Subcutaneous abdominal adipose tissue (tissue), 5 donors: ENCODE measurements around the gene EDEM1.

ENCODE experiments used
- H3K27ac ChIP-seq: one replicate; pipeline ENCODE4 v1.7.0; 2013; ENCODE audit warnings: low read depth, mild to moderate bottlenecking, inconsistent platforms, low read length, moderate library complexity
- H3K27me3 ChIP-seq, 5 donors: one replicate each; pipeline ENCODE4 v1.7.0; 2013; ENCODE audit warnings: low read length in 5 of 5, inconsistent platforms in 1 of 5; ENCODE audit not compliant: control insufficient read depth in 5 of 5, insufficient read depth in 4 of 5
- H3K36me3 ChIP-seq, 5 donors: one replicate each; pipeline ENCODE4 v1.7.0; 2013; ENCODE audit warnings: low read length in 5 of 5; ENCODE audit not compliant: control insufficient read depth in 5 of 5, insufficient read depth in 5 of 5
- H3K4me1 ChIP-seq, 5 donors: one replicate each; pipeline ENCODE4 v1.7.0; 2013; ENCODE audit warnings: low read length in 5 of 5, mild to moderate bottlenecking in 3 of 5, moderate library complexity in 1 of 5; ENCODE audit not compliant: control insufficient read depth in 5 of 5, insufficient read depth in 5 of 5
- H3K4me3 ChIP-seq, 5 donors: one replicate each; pipeline ENCODE4 v1.7.0; 2013; ENCODE audit warnings: low read length in 5 of 5, low read depth in 1 of 5
- H3K9ac ChIP-seq, 5 donors: one replicate each; pipeline ENCODE4 v1.7.0; 2013; ENCODE audit warnings: low read length in 5 of 5, mild to moderate bottlenecking in 4 of 5, moderate library complexity in 3 of 5
- H3K9me3 ChIP-seq, 5 donors: one replicate each; pipeline ENCODE4 v1.7.0; 2013; ENCODE audit warnings: low read length in 5 of 5; ENCODE audit not compliant: control insufficient read depth in 5 of 5
- donor health status: healthy.
- donor health status: healthy.
- donor health status: healthy.
- donor health status: healthy.
- donor health status: healthy.

EDEM1 gene

GRCh38 chr3:5197022-5197421 lies 9.5 kb downstream of the EDEM1 start:
- H3K27me3 ChIP-seq = no peaks in the 10 kb centered on the region
- peaks cover 6 to 22% (median 16%) of the 10 kb centered on the region in 5 donors for H3K36me3 ChIP-seq
- H3K9me3 ChIP-seq = no peaks in the 10 kb centered on the region
- H3K9ac ChIP-seq = peak overlapping the region in 1 of 5 donors; percentile 38
- peak overlapping the region; percentile 21 for H3K27ac ChIP-seq
- peaks cover 0 to 37% (median 24%) of the 10 kb centered on the region in 5 donors for H3K4me1 ChIP-seq
- H3K4me3 ChIP-seq = no peak overlapping the region

DNA sequence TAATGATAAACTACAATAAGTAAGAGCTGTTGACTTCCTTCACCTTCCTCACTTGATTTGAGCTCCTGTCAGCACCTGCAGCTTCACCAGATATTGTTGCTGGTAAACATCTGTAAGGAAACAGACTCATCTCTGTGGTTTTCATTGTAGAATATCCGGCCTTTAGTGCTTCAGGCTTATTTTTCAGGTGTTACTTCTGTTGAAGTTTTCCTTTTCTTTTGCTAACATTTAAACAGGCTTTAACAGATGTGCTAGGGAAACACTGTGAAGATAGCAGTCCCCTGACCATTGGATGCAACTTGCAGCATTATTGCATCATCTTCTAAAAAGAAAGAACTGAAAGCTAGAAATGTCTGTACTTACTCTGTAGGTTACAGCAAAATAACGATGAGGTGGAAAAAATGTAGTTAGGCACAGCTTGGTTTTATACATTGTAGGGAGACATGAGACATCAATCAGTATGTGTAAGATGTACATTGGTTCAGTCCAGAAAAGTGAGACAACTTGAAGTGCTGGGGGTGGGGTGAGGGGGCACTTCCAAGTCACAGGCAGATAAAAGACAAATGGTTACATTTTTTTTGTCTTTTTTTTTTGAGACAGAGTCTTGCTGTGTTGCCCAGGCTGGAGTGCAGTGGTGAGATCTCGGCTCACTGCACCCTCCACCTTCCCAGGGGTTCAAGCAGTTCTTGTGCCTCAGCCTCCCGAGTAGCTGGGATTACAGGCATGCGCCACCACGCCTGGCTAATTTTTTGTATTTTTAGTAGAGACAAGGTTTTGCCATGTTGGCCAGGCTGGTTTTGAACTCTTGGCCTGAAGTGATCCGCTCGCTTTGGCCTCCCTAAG lies 10.2 kb downstream of the EDEM1 start:
- peak overlapping the region; percentile 21 for H3K27ac ChIP-seq
- peaks cover 0 to 37% (median 28%) of the 10 kb centered on the region in 5 donors for H3K4me1 ChIP-seq
- peak overlapping the region in 1 of 5 donors; percentile 38 for H3K9ac ChIP-seq
- no peaks in the 10 kb centered on the region for H3K27me3 ChIP-seq
- H3K4me3 ChIP-seq = no peak overlapping the region
- no peaks in the 10 kb centered on the region for H3K9me3 ChIP-seq
- H3K36me3 ChIP-seq = peaks cover 13 to 29% (median 20%) of the 10 kb centered on the region in 5 donors

DNA sequence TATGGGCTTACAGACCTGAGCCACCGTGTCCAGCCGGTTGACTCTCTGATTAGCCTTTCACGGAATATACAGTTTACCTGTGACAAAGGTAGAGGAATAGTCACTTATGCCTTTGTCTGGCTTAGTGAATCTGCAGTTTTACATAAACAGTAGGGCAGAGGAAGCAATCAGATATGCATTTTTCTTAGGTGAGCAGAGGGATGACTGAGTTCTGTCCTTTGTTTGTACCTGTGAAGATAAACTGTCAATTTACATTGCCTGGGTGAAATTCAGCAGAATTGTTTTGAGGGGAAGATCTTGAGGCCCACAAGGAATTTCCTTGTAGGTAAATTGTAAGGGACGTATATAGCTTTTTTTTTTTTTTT lies 10.8 kb downstream of the EDEM1 start:
- H3K4me1 ChIP-seq = peaks cover 0 to 37% (median 28%) of the 10 kb centered on the region in 5 donors
- no peak overlapping the region for H3K9ac ChIP-seq
- no peaks in the 10 kb centered on the region for H3K9me3 ChIP-seq
- peaks cover 17 to 35% (median 26%) of the 10 kb centered on the region in 5 donors for H3K36me3 ChIP-seq
- no peaks in the 10 kb centered on the region for H3K27me3 ChIP-seq
- no peak overlapping the region for H3K27ac ChIP-seq
- no peak overlapping the region for H3K4me3 ChIP-seq

DNA sequence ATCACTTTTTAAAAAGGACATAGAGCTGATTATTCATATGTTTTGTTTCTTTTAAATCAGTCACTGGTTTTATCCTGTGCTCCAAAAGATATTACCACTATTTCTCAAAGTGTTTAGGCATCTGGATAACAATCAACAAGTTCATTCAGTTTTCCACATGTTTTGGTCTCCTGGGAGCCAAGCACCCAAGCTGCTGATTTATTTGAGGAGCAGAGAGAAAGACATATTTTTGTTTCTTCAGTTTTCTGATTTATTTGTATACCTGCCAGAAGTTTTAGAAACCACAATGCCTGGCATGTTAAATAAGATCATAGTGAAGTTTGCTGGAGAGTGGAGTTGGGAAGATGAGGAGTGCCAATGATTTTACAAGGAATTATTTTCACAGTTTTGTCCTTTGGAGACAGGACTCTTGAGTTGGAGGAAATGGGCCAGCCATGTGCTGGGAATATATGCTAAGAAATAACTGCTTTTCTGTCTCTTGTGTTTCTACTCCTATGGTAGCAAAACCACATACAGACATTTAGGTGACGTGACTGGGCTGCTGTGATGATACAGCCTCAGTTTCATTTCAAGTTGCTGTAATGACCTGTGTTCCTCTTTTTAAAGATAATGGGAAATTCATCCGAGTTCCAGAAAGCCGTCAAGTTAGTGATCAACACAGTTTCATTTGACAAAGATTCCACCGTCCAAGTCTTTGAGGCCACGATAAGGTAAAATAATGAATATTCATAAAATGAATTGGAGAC lies 11.7 kb downstream of the EDEM1 start:
- no peaks in the 10 kb centered on the region for H3K27me3 ChIP-seq
- no peak overlapping the region for H3K27ac ChIP-seq
- no peaks in the 10 kb centered on the region for H3K9me3 ChIP-seq
- peaks cover 0 to 37% (median 28%) of the 10 kb centered on the region in 5 donors for H3K4me1 ChIP-seq
- H3K36me3 ChIP-seq = peaks cover 19 to 42% (median 32%) of the 10 kb centered on the region in 5 donors
- no peak overlapping the region for H3K4me3 ChIP-seq
- H3K9ac ChIP-seq = no peak overlapping the region

DNA sequence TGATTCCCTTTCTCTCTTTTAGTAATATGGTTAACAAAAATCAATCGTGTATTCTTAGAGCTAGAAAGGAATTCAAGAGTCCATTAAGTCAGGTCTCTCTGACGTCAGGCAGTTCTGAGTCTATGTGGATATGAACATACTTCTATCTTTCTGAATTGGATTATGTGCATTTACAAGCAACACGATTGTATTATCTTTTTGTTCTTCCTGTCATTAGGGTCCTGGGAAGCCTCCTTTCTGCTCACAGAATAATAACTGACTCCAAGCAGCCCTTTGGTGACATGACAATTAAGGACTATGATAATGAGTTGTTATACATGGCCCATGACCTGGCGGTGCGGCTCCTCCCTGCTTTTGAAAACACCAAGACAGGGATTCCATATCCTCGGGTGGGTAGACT lies 14.0 kb downstream of the EDEM1 start:
- Histone ChIP-seq H3K9me3 (no peaks in the 10 kb centered on the region), H3K4me3 (no peak overlapping the region), H3K27ac (no peak overlapping the region), H3K27me3 (no peaks in the 10 kb centered on the region), H3K4me1 (peaks cover 0 to 27% (median 22%) of the 10 kb centered on the region in 5 donors), H3K36me3 (peaks cover 26 to 65% (median 54%) of the 10 kb centered on the region in 5 donors), H3K9ac (no peak overlapping the region)

- Histone ChIP-seq H3K27me3 (no peaks in the 10 kb centered on the region), H3K9me3 (no peaks in the 10 kb centered on the region), H3K36me3 (peaks cover 33 to 72% (median 61%) of the 10 kb centered on the region in 5 donors), H3K27ac (no peak overlapping the region), H3K4me3 (no peak overlapping the region), H3K4me1 (peaks cover 0 to 22% (median 15%) of the 10 kb centered on the region in 5 donors), H3K9ac (peak overlapping the region in 1 of 5 donors; percentile 26)
Measured at GRCh38 chr3:5202222-5202621, 14.7 kb downstream of the EDEM1 start.

GRCh38 chr3:5205165-5205941 lies 17.8 kb downstream of the EDEM1 start:
- no peak overlapping the region for H3K4me3 ChIP-seq
- H3K27me3 ChIP-seq = no peaks in the 10 kb centered on the region
- no peak overlapping the region for H3K27ac ChIP-seq
- no peaks in the 10 kb centered on the region for H3K9me3 ChIP-seq
- H3K4me1 ChIP-seq = peaks cover 0 to 4% (median 0%) of the 10 kb centered on the region in 5 donors
- no peak overlapping the region for H3K9ac ChIP-seq
- peaks cover 51 to 93% (median 80%) of the 10 kb centered on the region in 5 donors for H3K36me3 ChIP-seq

GRCh38 chr3:5210926-5211325 lies 23.4 kb downstream of the EDEM1 start:
- no peak overlapping the region for H3K27ac ChIP-seq
- H3K36me3 ChIP-seq = peaks cover 42 to 97% (median 93%) of the 10 kb centered on the region in 5 donors
- no peaks in the 10 kb centered on the region for H3K9me3 ChIP-seq
- H3K4me3 ChIP-seq = no peak overlapping the region
- H3K27me3 ChIP-seq = no peaks in the 10 kb centered on the region
- H3K9ac ChIP-seq = no peak overlapping the region
- peaks cover 0 to 5% (median 0%) of the 10 kb centered on the region in 5 donors for H3K4me1 ChIP-seq

DNA sequence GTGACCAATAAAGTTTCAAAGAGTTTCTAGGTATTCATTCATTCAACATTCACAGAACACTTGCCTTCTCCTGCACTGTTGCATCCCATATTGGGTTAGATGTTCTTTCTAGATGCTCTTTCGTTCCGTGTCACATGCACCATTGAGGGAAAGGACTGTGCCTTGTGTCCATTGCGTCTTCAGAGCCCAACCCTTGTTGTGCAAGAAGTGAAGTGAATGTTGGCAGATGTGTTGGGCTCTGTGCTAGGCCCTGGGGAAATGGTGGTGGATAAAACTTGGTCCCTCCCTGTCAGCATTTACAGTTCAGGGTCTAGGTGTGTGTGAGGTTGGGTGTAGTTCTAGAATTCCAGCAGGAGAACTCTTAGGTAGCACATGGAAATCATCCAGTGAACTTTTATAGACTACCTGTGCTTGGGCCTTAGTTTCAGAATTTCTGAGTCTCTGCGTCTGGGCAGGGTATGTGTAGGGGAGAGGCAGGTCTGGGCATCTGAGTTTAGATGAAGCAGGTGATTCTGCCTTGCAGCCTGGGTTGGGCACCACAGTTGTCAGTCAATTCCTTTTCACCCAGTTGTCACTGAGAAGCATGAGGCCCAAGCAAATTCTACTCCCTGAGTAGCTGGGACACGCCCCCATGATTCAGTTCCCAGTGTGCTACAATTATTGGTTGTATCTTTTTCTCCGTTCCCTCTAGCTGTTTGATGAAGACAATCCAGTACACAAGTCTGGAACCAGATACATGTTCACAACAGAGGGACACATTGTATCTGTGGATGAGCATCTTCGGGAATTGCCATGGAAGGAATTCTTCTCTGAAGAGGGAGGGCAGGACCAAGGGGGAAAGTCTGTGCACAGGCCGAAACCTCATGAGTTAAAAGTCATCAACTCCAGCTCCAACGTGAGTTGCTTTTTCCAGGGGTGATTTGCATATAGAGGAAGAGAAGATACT lies 25.4 kb downstream of the EDEM1 start:
- peaks cover 0 to 5% (median 0%) of the 10 kb centered on the region in 5 donors for H3K4me1 ChIP-seq
- no peak overlapping the region for H3K9ac ChIP-seq
- no peak overlapping the region for H3K27ac ChIP-seq
- peaks cover 43 to 94% (median 92%) of the 10 kb centered on the region in 5 donors for H3K36me3 ChIP-seq
- no peaks in the 10 kb centered on the region for H3K27me3 ChIP-seq
- no peaks in the 10 kb centered on the region for H3K9me3 ChIP-seq
- no peak overlapping the region for H3K4me3 ChIP-seq
